ENCODE measurements around the gene SMC2.

Gene SMC2

GRCh38 chr9:104177676-104178075 is 83.6 kb downstream of the SMC2 start:
- TF ChIP-seq, protein P1, sequence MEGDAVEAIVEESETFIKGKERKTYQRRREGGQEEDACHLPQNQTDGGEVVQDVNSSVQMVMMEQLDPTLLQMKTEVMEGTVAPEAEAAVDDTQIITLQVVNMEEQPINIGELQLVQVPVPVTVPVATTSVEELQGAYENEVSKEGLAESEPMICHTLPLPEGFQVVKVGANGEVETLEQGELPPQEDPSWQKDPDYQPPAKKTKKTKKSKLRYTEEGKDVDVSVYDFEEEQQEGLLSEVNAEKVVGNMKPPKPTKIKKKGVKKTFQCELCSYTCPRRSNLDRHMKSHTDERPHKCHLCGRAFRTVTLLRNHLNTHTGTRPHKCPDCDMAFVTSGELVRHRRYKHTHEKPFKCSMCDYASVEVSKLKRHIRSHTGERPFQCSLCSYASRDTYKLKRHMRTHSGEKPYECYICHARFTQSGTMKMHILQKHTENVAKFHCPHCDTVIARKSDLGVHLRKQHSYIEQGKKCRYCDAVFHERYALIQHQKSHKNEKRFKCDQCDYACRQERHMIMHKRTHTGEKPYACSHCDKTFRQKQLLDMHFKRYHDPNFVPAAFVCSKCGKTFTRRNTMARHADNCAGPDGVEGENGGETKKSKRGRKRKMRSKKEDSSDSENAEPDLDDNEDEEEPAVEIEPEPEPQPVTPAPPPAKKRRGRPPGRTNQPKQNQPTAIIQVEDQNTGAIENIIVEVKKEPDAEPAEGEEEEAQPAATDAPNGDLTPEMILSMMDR (IDR thresholded peaks at IDR 0.05; ENCODE audit: low read depth, low read length, missing control alignments) = no peak
- no peak for DNase-seq (ENCODE audit: low read depth)
- no peak overlapping the region for H3K4me3 ChIP-seq (ENCODE audit: low read depth, low read length)

All from GM12864 (cell line).